Measurements from ENCODE around the gene HS1BP3.

The HS1BP3 gene

GRCh38 chr2:20654535-20654813 is 3.6 kb upstream of the HS1BP3 start:
- Histone ChIP-seq H3K27ac (ENCODE audit: low read depth, low read length) (no peak overlapping the region), H2BK120ac (ENCODE audit: insufficient read depth, low read length, poor library complexity) (no peak overlapping the region), H3K79me2 (ENCODE audit: control insufficient read depth, insufficient read depth, low read length, poor library complexity) (peaks cover 5% of the 10 kb centered on the region), H3K4ac (ENCODE audit: low read depth, low read length) (no peak overlapping the region), H4K8ac (ENCODE audit: low read depth, low read length) (no peak overlapping the region), H3K4me2 (ENCODE audit: low read length) (no peak overlapping the region), H3K9ac (ENCODE audit: low read length) (no peak overlapping the region), H4K91ac (ENCODE audit: low read depth, low read length) (no peak overlapping the region), H3K4me3 (ENCODE audit: low read depth, low read length) (no peak overlapping the region), H3K18ac (ENCODE audit: low read length) (no peak overlapping the region), H3K23ac (ENCODE audit: low read length) (no peak overlapping the region), H2AFZ (ENCODE audit: insufficient read depth, low read length, poor library complexity) (no peak overlapping the region), H2BK5ac (ENCODE audit: low read depth, low read length, poor library complexity) (no peak overlapping the region), H3K79me1 (ENCODE audit: low read length) (peaks cover 12% of the 10 kb centered on the region), H3K36me3 (ENCODE audit: control insufficient read depth in 1 of 2, insufficient read depth in 2 of 2, low read length in 2 of 2) (no peaks in the 10 kb centered on the region), H3K4me1 (ENCODE audit: control insufficient read depth in 1 of 2, insufficient read depth in 2 of 2, low read length in 2 of 2) (peaks cover 12 to 21% of the 10 kb centered on the region in 2 experiments), H3K9me3 (ENCODE audit: insufficient read depth, low read depth, low read length) (peaks cover 2% of the 10 kb centered on the region), H3K14ac (ENCODE audit: low read length) (no peak overlapping the region), H2AK5ac (ENCODE audit: low read length) (no peak overlapping the region), H3K27me3 (ENCODE audit: insufficient read depth, low read length) (no peaks in the 10 kb centered on the region), H4K12ac (ENCODE audit: low read depth, low read length) (no peak overlapping the region), H2BK12ac (ENCODE audit: low read length) (no peak overlapping the region)
- no peak for DNase-seq
- no CpG with 5 or more reads among the region's 2 CpGs for WGBS (ENCODE audit: extremely low coverage, insufficient coverage, insufficient read length)

GRCh38 chr2:20653695-20654534 is 3.0 kb upstream of the HS1BP3 start:
- no peak overlapping the region for H2AFZ ChIP-seq (ENCODE audit: insufficient read depth, low read length, poor library complexity)
- peaks cover 12 to 22% of the 10 kb centered on the region in 2 experiments for H3K4me1 ChIP-seq (ENCODE audit: control insufficient read depth in 1 of 2, insufficient read depth in 2 of 2, low read length in 2 of 2)
- H2BK120ac ChIP-seq (ENCODE audit: insufficient read depth, low read length, poor library complexity): no peak overlapping the region
- H2AK5ac ChIP-seq (ENCODE audit: low read length): no peak overlapping the region
- no peaks in the 10 kb centered on the region for H3K36me3 ChIP-seq (ENCODE audit: control insufficient read depth in 1 of 2, insufficient read depth in 2 of 2, low read length in 2 of 2)
- peaks cover 12% of the 10 kb centered on the region for H3K79me1 ChIP-seq (ENCODE audit: low read length)
- no peak overlapping the region for H3K27ac ChIP-seq (ENCODE audit: low read depth, low read length)
- peaks cover 5% of the 10 kb centered on the region for H3K79me2 ChIP-seq (ENCODE audit: control insufficient read depth, insufficient read depth, low read length, poor library complexity)
- WGBS (ENCODE audit: extremely low coverage, insufficient coverage, insufficient read length): no CpG with 5 or more reads among the region's 7 CpGs
- H3K23ac ChIP-seq (ENCODE audit: low read length): no peak overlapping the region
- no peak for DNase-seq
- H3K27me3 ChIP-seq (ENCODE audit: insufficient read depth, low read length): no peaks in the 10 kb centered on the region
- no peak overlapping the region for H4K12ac ChIP-seq (ENCODE audit: low read depth, low read length)
- H2BK12ac ChIP-seq (ENCODE audit: low read length): no peak overlapping the region
- no peak overlapping the region for H2BK5ac ChIP-seq (ENCODE audit: low read depth, low read length, poor library complexity)
- no peak overlapping the region for H3K9ac ChIP-seq (ENCODE audit: low read length)
- H4K8ac ChIP-seq (ENCODE audit: low read depth, low read length): no peak overlapping the region
- peaks cover 2% of the 10 kb centered on the region for H3K9me3 ChIP-seq (ENCODE audit: insufficient read depth, low read depth, low read length)
- H3K4ac ChIP-seq (ENCODE audit: low read depth, low read length): no peak overlapping the region
- no peak overlapping the region for H3K18ac ChIP-seq (ENCODE audit: low read length)
- no peak overlapping the region for H3K4me2 ChIP-seq (ENCODE audit: low read length)
- H4K91ac ChIP-seq (ENCODE audit: low read depth, low read length): no peak overlapping the region
- H3K14ac ChIP-seq (ENCODE audit: low read length): no peak overlapping the region
- H3K4me3 ChIP-seq (ENCODE audit: low read depth, low read length): no peak overlapping the region

GRCh38 chr2:20652673-20653575 is 2.0 kb upstream of the HS1BP3 start:
- H3K18ac ChIP-seq (ENCODE audit: low read length): no peak overlapping the region
- no peak overlapping the region for H3K27ac ChIP-seq (ENCODE audit: low read depth, low read length)
- no peak overlapping the region for H4K12ac ChIP-seq (ENCODE audit: low read depth, low read length)
- peaks cover 12 to 22% of the 10 kb centered on the region in 2 experiments for H3K4me1 ChIP-seq (ENCODE audit: control insufficient read depth in 1 of 2, insufficient read depth in 2 of 2, low read length in 2 of 2)
- no peak overlapping the region for H4K91ac ChIP-seq (ENCODE audit: low read depth, low read length)
- no peak overlapping the region for H3K14ac ChIP-seq (ENCODE audit: low read length)
- no peak overlapping the region for H2AK5ac ChIP-seq (ENCODE audit: low read length)
- H3K4me2 ChIP-seq (ENCODE audit: low read length): no peak overlapping the region
- H3K9me3 ChIP-seq (ENCODE audit: insufficient read depth, low read depth, low read length): peaks cover 2% of the 10 kb centered on the region
- H2AFZ ChIP-seq (ENCODE audit: insufficient read depth, low read length, poor library complexity): no peak overlapping the region
- no peak overlapping the region for H2BK5ac ChIP-seq (ENCODE audit: low read depth, low read length, poor library complexity)
- H3K36me3 ChIP-seq (ENCODE audit: control insufficient read depth in 1 of 2, insufficient read depth in 2 of 2, low read length in 2 of 2): no peaks in the 10 kb centered on the region
- H2BK12ac ChIP-seq (ENCODE audit: low read length): no peak overlapping the region
- H3K9ac ChIP-seq (ENCODE audit: low read length): no peak overlapping the region
- H3K4ac ChIP-seq (ENCODE audit: low read depth, low read length): no peak overlapping the region
- H3K79me1 ChIP-seq (ENCODE audit: low read length): peaks cover 12% of the 10 kb centered on the region
- DNase-seq: no peak
- no peak overlapping the region for H2BK120ac ChIP-seq (ENCODE audit: insufficient read depth, low read length, poor library complexity)
- H3K23ac ChIP-seq (ENCODE audit: low read length): no peak overlapping the region
- no peak overlapping the region for H4K8ac ChIP-seq (ENCODE audit: low read depth, low read length)
- H3K4me3 ChIP-seq (ENCODE audit: low read depth, low read length): no peak overlapping the region
- WGBS (ENCODE audit: extremely low coverage, insufficient coverage, insufficient read length): no CpG with 5 or more reads among the region's 11 CpGs
- peaks cover 5% of the 10 kb centered on the region for H3K79me2 ChIP-seq (ENCODE audit: control insufficient read depth, insufficient read depth, low read length, poor library complexity)
- H3K27me3 ChIP-seq (ENCODE audit: insufficient read depth, low read length): no peaks in the 10 kb centered on the region

- Histone ChIP-seq H2BK120ac (ENCODE audit: insufficient read depth, low read length, poor library complexity) (no peak overlapping the region), H3K79me2 (ENCODE audit: control insufficient read depth, insufficient read depth, low read length, poor library complexity) (peaks cover 5% of the 10 kb centered on the region), H3K27ac (ENCODE audit: low read depth, low read length) (no peak overlapping the region), H4K91ac (ENCODE audit: low read depth, low read length) (no peak overlapping the region), H3K79me1 (ENCODE audit: low read length) (peaks cover 12% of the 10 kb centered on the region), H3K4me3 (ENCODE audit: low read depth, low read length) (no peak overlapping the region), H3K18ac (ENCODE audit: low read length) (no peak overlapping the region), H3K14ac (ENCODE audit: low read length) (no peak overlapping the region), H3K27me3 (ENCODE audit: insufficient read depth, low read length) (no peaks in the 10 kb centered on the region), H3K36me3 (ENCODE audit: control insufficient read depth in 1 of 2, insufficient read depth in 2 of 2, low read length in 2 of 2) (no peaks in the 10 kb centered on the region), H2BK12ac (ENCODE audit: low read length) (no peak overlapping the region), H2AFZ (ENCODE audit: insufficient read depth, low read length, poor library complexity) (no peak overlapping the region), H4K12ac (ENCODE audit: low read depth, low read length) (no peak overlapping the region), H4K8ac (ENCODE audit: low read depth, low read length) (no peak overlapping the region), H3K4ac (ENCODE audit: low read depth, low read length) (no peak overlapping the region), H3K9ac (ENCODE audit: low read length) (no peak overlapping the region), H3K4me1 (ENCODE audit: control insufficient read depth in 1 of 2, insufficient read depth in 2 of 2, low read length in 2 of 2) (peaks cover 12 to 22% of the 10 kb centered on the region in 2 experiments), H3K4me2 (ENCODE audit: low read length) (no peak overlapping the region), H3K23ac (ENCODE audit: low read length) (no peak overlapping the region), H2AK5ac (ENCODE audit: low read length) (no peak overlapping the region), H3K9me3 (ENCODE audit: insufficient read depth, low read depth, low read length) (peaks cover 3% of the 10 kb centered on the region), H2BK5ac (ENCODE audit: low read depth, low read length, poor library complexity) (no peak overlapping the region)
- WGBS (ENCODE audit: extremely low coverage, insufficient coverage, insufficient read length): no CpG with 5 or more reads among the region's 7 CpGs
- DNase-seq: no peak
These were observed 1.2 kb upstream of the HS1BP3 start for GRCh38 chr2:20652141-20652540.
